Endodermal cell (in vitro differentiated cells): ENCODE measurements around the gene TRPV4. TPM values are rescaled to one million over a fixed set of nuclear protein-coding genes. Genes with fewer than 3 reads are reported as not detected.
A peak's percentile ranks its signal among the peaks of the same experiment; 100 is the strongest.

Experiments used
- DNase-seq: peaks from one replicate; pipeline ENCODE4 v3.0.0-alpha.2; 2017
- H3K27ac ChIP-seq: 2 replicates; pipeline ENCODE4 v1.5.1; 2013; ENCODE audit warnings: mild to moderate bottlenecking, low read depth, low read length, moderate library complexity
- H3K27me3 ChIP-seq: 2 replicates; pipeline ENCODE4 v1.6.1; 2013; ENCODE audit warnings: mild to moderate bottlenecking, low read length, moderate library complexity; ENCODE audit not compliant: insufficient read depth, control insufficient read depth, poor library complexity, severe bottlenecking
- H3K36me3 ChIP-seq: 2 replicates; pipeline ENCODE4 v1.7.0; 2013; ENCODE audit warnings: mild to moderate bottlenecking, low read length, moderate library complexity; ENCODE audit not compliant: control insufficient read depth, insufficient read depth
- H3K4me1 ChIP-seq: one replicate; pipeline ENCODE4 v1.7.0; 2013; ENCODE audit warnings: low read length; ENCODE audit not compliant: control insufficient read depth, insufficient read depth
- H3K4me3 ChIP-seq: 2 replicates; pipeline ENCODE4 v1.5.1; 2013; ENCODE audit warnings: mild to moderate bottlenecking, low read length, moderate library complexity
- H3K9ac ChIP-seq: 2 replicates; pipeline ENCODE4 v1.6.1; 2013; ENCODE audit warnings: mild to moderate bottlenecking, low read length, moderate library complexity; ENCODE audit not compliant: poor library complexity, severe bottlenecking; ENCODE audit errors: extremely low read depth
- H3K9me3 ChIP-seq: 2 replicates; pipeline ENCODE4 v1.6.1; 2013; ENCODE audit warnings: mild to moderate bottlenecking, low read length, moderate library complexity; ENCODE audit not compliant: control insufficient read depth
- H3K27ac Mint-ChIP-seq: 2 replicates; pipeline ENCODE4 v1.8.0; 2020; ENCODE audit warnings: mixed read lengths
- H3K27me3 Mint-ChIP-seq: 2 replicates; pipeline ENCODE4 v1.8.0; 2021; ENCODE audit warnings: mild to moderate bottlenecking, mixed read lengths; ENCODE audit not compliant: insufficient read depth
- H3K36me3 Mint-ChIP-seq: 2 replicates; pipeline ENCODE4 v1.8.0; 2020; ENCODE audit warnings: low read depth, mixed read lengths
- H3K4me1 Mint-ChIP-seq: 2 replicates; pipeline ENCODE4 v1.8.0; 2020; ENCODE audit warnings: mixed read lengths
- H3K4me3 Mint-ChIP-seq: 2 replicates; pipeline ENCODE4 v1.8.0; 2020; ENCODE audit warnings: mild to moderate bottlenecking, moderate library complexity, mixed read lengths
- H3K9me3 Mint-ChIP-seq: 2 replicates; pipeline ENCODE4 v1.8.0; 2020; ENCODE audit warnings: mild to moderate bottlenecking, mixed read lengths
- WGBS, 2 experiments: methylation state at CpG; one replicate each; pipeline versions ENCODE4 v1.1.5 to v1.1.7; 2013; ENCODE audit warnings: missing lambda C conversion rate in 2 of 2, mixed read lengths in 1 of 2; ENCODE audit not compliant: insufficient coverage in 1 of 2, insufficient read length in 1 of 2; 5-methylcytosine and 5-hydroxymethylcytosine counted together
- total RNA-seq, 2 donors: library from RNA; stranded (reverse); fragmentation: NEBNext Ultra II Directional in 1 of 2; extraction: Animal tissue kit (Norgen Biotek cat#: 25700) in 1 of 2; gene quantifications; 2 replicates in 1 of 2; 3 replicates in 1 of 2; pipeline ENCODE4 v1.2.1, GENCODE V29; 2021
- TF ChIP-seq, protein P1 (sequence below): fragments of 200-600 bp; sonication (generic); conservative IDR thresholded peaks from 2 replicates; pipeline ENCODE4 v1.5.0; 2021; ENCODE audit warnings: antibody characterized with exemption, mild to moderate bottlenecking

TRPV4 gene
- total RNA-seq, 2 donors from 2014 or later = 14.0 to 14.2 TPM

DNA sequence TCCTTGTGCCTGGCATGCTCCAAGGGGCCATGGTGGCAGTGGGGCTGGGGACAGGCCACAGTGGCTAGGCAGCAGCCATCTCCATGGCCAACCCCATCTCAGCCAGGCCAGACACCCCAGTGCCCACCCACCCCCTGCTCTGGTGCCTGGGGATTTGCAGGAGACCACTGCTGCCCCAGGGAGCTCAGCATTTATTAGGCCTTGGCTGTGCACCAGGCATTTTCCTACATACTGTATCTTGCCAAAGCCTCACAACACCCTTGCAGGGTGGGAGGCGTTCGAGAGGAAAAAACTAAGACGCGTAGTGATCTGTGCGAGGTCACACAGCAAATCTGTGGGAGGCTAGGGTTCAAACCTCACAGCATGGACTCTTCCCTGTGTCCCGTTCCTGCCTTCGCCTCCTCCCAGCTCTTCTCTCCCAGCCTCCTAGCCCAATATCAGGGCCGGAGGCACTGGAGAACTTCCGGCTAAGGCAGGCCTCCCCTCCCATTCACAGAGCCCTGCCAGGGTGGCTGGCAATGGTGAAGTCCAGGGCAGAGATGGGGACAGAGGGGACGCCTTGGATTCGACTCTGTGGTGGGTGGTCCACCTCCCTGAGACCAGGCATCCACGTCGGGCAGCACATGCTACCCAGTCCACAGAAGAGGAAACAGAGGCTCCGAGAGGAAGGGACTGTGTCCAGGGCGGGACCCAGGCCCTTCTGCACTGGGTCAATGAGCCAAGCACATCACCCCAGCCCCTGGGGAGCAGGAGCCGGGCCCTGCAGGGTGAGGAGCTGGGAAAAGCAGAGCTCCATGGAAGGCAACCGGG, 62.1 kb downstream of the TRPV4 start:
- H3K4me3 ChIP-seq = no peak overlapping the region
- TF ChIP-seq, protein P1, sequence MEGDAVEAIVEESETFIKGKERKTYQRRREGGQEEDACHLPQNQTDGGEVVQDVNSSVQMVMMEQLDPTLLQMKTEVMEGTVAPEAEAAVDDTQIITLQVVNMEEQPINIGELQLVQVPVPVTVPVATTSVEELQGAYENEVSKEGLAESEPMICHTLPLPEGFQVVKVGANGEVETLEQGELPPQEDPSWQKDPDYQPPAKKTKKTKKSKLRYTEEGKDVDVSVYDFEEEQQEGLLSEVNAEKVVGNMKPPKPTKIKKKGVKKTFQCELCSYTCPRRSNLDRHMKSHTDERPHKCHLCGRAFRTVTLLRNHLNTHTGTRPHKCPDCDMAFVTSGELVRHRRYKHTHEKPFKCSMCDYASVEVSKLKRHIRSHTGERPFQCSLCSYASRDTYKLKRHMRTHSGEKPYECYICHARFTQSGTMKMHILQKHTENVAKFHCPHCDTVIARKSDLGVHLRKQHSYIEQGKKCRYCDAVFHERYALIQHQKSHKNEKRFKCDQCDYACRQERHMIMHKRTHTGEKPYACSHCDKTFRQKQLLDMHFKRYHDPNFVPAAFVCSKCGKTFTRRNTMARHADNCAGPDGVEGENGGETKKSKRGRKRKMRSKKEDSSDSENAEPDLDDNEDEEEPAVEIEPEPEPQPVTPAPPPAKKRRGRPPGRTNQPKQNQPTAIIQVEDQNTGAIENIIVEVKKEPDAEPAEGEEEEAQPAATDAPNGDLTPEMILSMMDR = no peak
- H3K4me1 ChIP-seq = no peaks in the 10 kb centered on the region
- H3K27ac ChIP-seq = no peak overlapping the region
- Mint-ChIP-seq H3K27ac (peak overlapping the region; percentile 30), H3K9me3 (no peaks in the 10 kb centered on the region), H3K4me3 (no peak overlapping the region), H3K36me3 (peaks cover 11% of the 10 kb centered on the region), H3K27me3 (no peaks in the 10 kb centered on the region), H3K4me1 (peaks cover 11% of the 10 kb centered on the region)
- H3K36me3 ChIP-seq = peaks cover 6% of the 10 kb centered on the region
- H3K27me3 ChIP-seq = no peaks in the 10 kb centered on the region
- DNase-seq = peak; percentile 45
- H3K9ac ChIP-seq = no peak overlapping the region
- H3K9me3 ChIP-seq = no peaks in the 10 kb centered on the region
- 91 to 94% methylated on average over 13 to 17 of the region's 17 CpGs for WGBS, 2 experiments

GRCh38 chr12:109770104-109770860, 62.9 kb downstream of the TRPV4 start:
- no peaks in the 10 kb centered on the region for H3K9me3 Mint-ChIP-seq
- TF ChIP-seq, protein P1 = no peak
- Histone ChIP-seq H3K9me3 (no peaks in the 10 kb centered on the region), H3K4me1 (no peaks in the 10 kb centered on the region), H3K27me3 (no peaks in the 10 kb centered on the region), H3K36me3 (peaks cover 10% of the 10 kb centered on the region), H3K27ac (no peak overlapping the region), H3K4me3 (no peak overlapping the region), H3K9ac (no peak overlapping the region)
- peaks cover 11% of the 10 kb centered on the region for H3K4me1 Mint-ChIP-seq
- no peaks in the 10 kb centered on the region for H3K27me3 Mint-ChIP-seq
- H3K36me3 Mint-ChIP-seq = peaks cover 11% of the 10 kb centered on the region
- DNase-seq = peak; percentile 46
- H3K4me3 Mint-ChIP-seq = no peak overlapping the region
- H3K27ac Mint-ChIP-seq = no peak overlapping the region
- 86 to 92% methylated on average over 5 to 16 of the region's 16 CpGs for WGBS, 2 experiments

- DNase-seq = peak; percentile 47
- Mint-ChIP-seq H3K4me3 (no peak overlapping the region), H3K27me3 (no peaks in the 10 kb centered on the region), H3K36me3 (peaks cover 11% of the 10 kb centered on the region), H3K27ac (no peak overlapping the region), H3K4me1 (peaks cover 9% of the 10 kb centered on the region), H3K9me3 (no peaks in the 10 kb centered on the region)
- Histone ChIP-seq H3K4me3 (no peak overlapping the region), H3K36me3 (peaks cover 10% of the 10 kb centered on the region), H3K9ac (no peak overlapping the region), H3K27ac (no peak overlapping the region), H3K4me1 (no peaks in the 10 kb centered on the region), H3K27me3 (no peaks in the 10 kb centered on the region), H3K9me3 (no peaks in the 10 kb centered on the region)
- WGBS, 2 experiments = 95 to 97% methylated on average over 27 to 38 of the region's 38 CpGs
- TF ChIP-seq, protein P1 = no peak
These were observed 64.1 kb downstream of the TRPV4 start for GRCh38 chr12:109768901-109769670.
